Stimulated activated CD4-positive, alpha-beta T cell treated with anti-CD3 and anti-CD28 coated beads, Interleukin-15, amount 100 ng/mL, for 48 hours (primary cell): ENCODE measurements around the gene IL1RAPL2.
"Not testable (repeated sequence)": the region's sequence is repeated elsewhere in the genome, so short reads cannot be mapped to it uniquely, and the experiment has no call there.

Source experiments
- DNase-seq, 2 donors: peaks; one replicate each; pipeline ENCODE4 v3.0.0-alpha.2; 2020; ENCODE audit warnings: low read depth in 2 of 2

Gene IL1RAPL2

GRCh38 chrX:104854188-104854587 is 288.2 kb downstream of the IL1RAPL2 start:
- no peak for DNase-seq

- no peak for DNase-seq
Measured at GRCh38 chrX:104854790-104855340, 288.9 kb downstream of the IL1RAPL2 start.

GRCh38 chrX:104863466-104863865 is 297.5 kb downstream of the IL1RAPL2 start:
- no peak for DNase-seq

- no peak for DNase-seq
Measured at GRCh38 chrX:104864296-104864695, 298.3 kb downstream of the IL1RAPL2 start.

- no peak for DNase-seq
Measured at GRCh38 chrX:104877504-104877903, 311.5 kb downstream of the IL1RAPL2 start.

- DNase-seq: no peak
Measured at GRCh38 chrX:104902070-104902469, 336.1 kb downstream of the IL1RAPL2 start.

- not testable (repeated sequence) for DNase-seq
Measured at GRCh38 chrX:104909694-104910093, 343.7 kb downstream of the IL1RAPL2 start.

- DNase-seq: no peak
Measured at GRCh38 chrX:104913348-104913747, 347.3 kb downstream of the IL1RAPL2 start.

- not testable (repeated sequence) for DNase-seq
Measured at GRCh38 chrX:104914686-104915085, 348.7 kb downstream of the IL1RAPL2 start.

- no peak for DNase-seq
Measured at GRCh38 chrX:104918122-104918521, 352.1 kb downstream of the IL1RAPL2 start.

- DNase-seq: no peak
Measured at GRCh38 chrX:104921584-104922205, 355.7 kb downstream of the IL1RAPL2 start.

- DNase-seq: peak; percentile 23 to 40
Measured at GRCh38 chrX:104922206-104922621, 356.2 kb downstream of the IL1RAPL2 start.

- no peak for DNase-seq
Measured at GRCh38 chrX:104929324-104929723, 363.3 kb downstream of the IL1RAPL2 start.

- DNase-seq: no peak
Measured at GRCh38 chrX:104935581-104935980, 369.6 kb downstream of the IL1RAPL2 start.

GRCh38 chrX:104953251-104953650 is 387.3 kb downstream of the IL1RAPL2 start:
- DNase-seq: no peak

- no peak for DNase-seq
Measured at GRCh38 chrX:104961926-104962325, 395.9 kb downstream of the IL1RAPL2 start.

- DNase-seq: no peak
Measured at GRCh38 chrX:104968241-104968640, 402.2 kb downstream of the IL1RAPL2 start.

GRCh38 chrX:104972737-104973136 is 406.7 kb downstream of the IL1RAPL2 start:
- no peak for DNase-seq

- no peak for DNase-seq
Measured at GRCh38 chrX:104987063-104987462, 421.1 kb downstream of the IL1RAPL2 start.

GRCh38 chrX:104988038-104988437 is 422.0 kb downstream of the IL1RAPL2 start:
- no peak for DNase-seq

- DNase-seq: no peak
Measured at GRCh38 chrX:104995546-104995945, 429.5 kb downstream of the IL1RAPL2 start.

- no peak for DNase-seq
Measured at GRCh38 chrX:105006103-105006502, 440.1 kb downstream of the IL1RAPL2 start.

- no peak for DNase-seq
Measured at GRCh38 chrX:105006996-105007395, 441.0 kb downstream of the IL1RAPL2 start.

- DNase-seq: no peak
Measured at GRCh38 chrX:105013719-105014118, 447.7 kb downstream of the IL1RAPL2 start.
